ENCODE data around the gene MXRA5.
"Not testable (repeated sequence)": the region's sequence is repeated elsewhere in the genome, so short reads cannot be mapped to it uniquely, and the experiment has no call there.

Gene MXRA5

GRCh38 chrX:3320471-3321046 is 25.9 kb downstream of the MXRA5 start:
- no peak for DNase-seq

- DNase-seq, result no peak
These were observed 29.2 kb downstream of the MXRA5 start for GRCh38 chrX:3317191-3317718.

- no peak for DNase-seq
These were observed 34.3 kb downstream of the MXRA5 start for GRCh38 chrX:3312109-3312508.

GRCh38 chrX:3307881-3308280 is 38.6 kb downstream of the MXRA5 start:
- DNase-seq, result no peak

- no peak for DNase-seq
These were observed 46.8 kb downstream of the MXRA5 start for GRCh38 chrX:3299636-3300035.

GRCh38 chrX:3295731-3296130 is 50.7 kb downstream of the MXRA5 start:
- DNase-seq, result no peak

- DNase-seq, result no peak
These were observed 53.2 kb downstream of the MXRA5 start for GRCh38 chrX:3293251-3293650.

- no peak for DNase-seq
These were observed 55.9 kb downstream of the MXRA5 start for GRCh38 chrX:3290561-3290960.

- no peak for DNase-seq
These were observed 60.1 kb downstream of the MXRA5 start for GRCh38 chrX:3286196-3286945.

- DNase-seq, result no peak
These were observed 65.7 kb downstream of the MXRA5 start for GRCh38 chrX:3280706-3281105.

- not testable (repeated sequence) for DNase-seq
These were observed 72.8 kb downstream of the MXRA5 start for GRCh38 chrX:3273668-3274067.

GRCh38 chrX:3271834-3272186 is 74.6 kb downstream of the MXRA5 start:
- DNase-seq, result no peak

GRCh38 chrX:3271183-3271833 is 75.1 kb downstream of the MXRA5 start:
- no peak for DNase-seq

GRCh38 chrX:3268829-3269228 is 77.6 kb downstream of the MXRA5 start:
- DNase-seq, result no peak

GRCh38 chrX:3263681-3264126 is 82.7 kb downstream of the MXRA5 start:
- DNase-seq, result peak; percentile 70 to 71

GRCh38 chrX:3262901-3263300 is 83.6 kb downstream of the MXRA5 start:
- peak; percentile 50 to 70 for DNase-seq

Measured in inflammatory macrophage (primary cell).